Bronchial epithelial cell (primary cell): ENCODE results near the gene GLB1L. TPM values are rescaled to one million over a fixed set of nuclear protein-coding genes. Genes with fewer than 3 reads are reported as not detected.

Experiments used
- DNase-seq: peaks from one replicate; pipeline ENCODE4 v3.0.0-alpha.2; 2010; ENCODE audit warnings: low read depth
- FAIRE-seq: peaks from 2 replicates; lab custom pipeline; 2011; peaks lifted over from hg19 to GRCh38; lab: Jason Lieb, UNC
- H3K27me3 ChIP-seq: 2 replicates; pipeline ENCODE4 v1.5.1; 2011; ENCODE audit warnings: low read length; ENCODE audit not compliant: control insufficient read depth, insufficient read depth
- H3K36me3 ChIP-seq: 2 replicates; pipeline ENCODE4 v1.5.1; 2011; ENCODE audit warnings: low read length; ENCODE audit not compliant: control insufficient read depth, insufficient read depth
- H3K4me3 ChIP-seq: 2 replicates; pipeline ENCODE4 v1.5.1; 2011; ENCODE audit warnings: mild to moderate bottlenecking, low read depth, low read length, control low read depth
- CTCF ChIP-seq: IDR thresholded peaks from 2 replicates; pipeline ENCODE4 v1.5.1; 2011; ENCODE audit warnings: mild to moderate bottlenecking, moderate library complexity, low read length, control low read depth, inconsistent platforms; ENCODE audit not compliant: insufficient read depth, severe bottlenecking
- total RNA-seq: library from RNA; depleted of rRNA; stranded (reverse); fragments of >200 nt; gene quantifications from 2 replicates; pipeline ENCODE4 v1.2.1, GENCODE V29; 2014

Gene GLB1L
- total RNA-seq, 1 donor from 2014 or later: 3.7 TPM

GRCh38 chr2:219249203-219249980 lies 4.1 kb upstream of the GLB1L start:
- Histone ChIP-seq H3K4me3 (no peak overlapping the region), H3K27me3 (no peaks in the 10 kb centered on the region), H3K36me3 (peaks cover 23% of the 10 kb centered on the region)
- DNase-seq: peak; percentile 98
- FAIRE-seq: peak; percentile 90
- TF ChIP-seq CTCF: peak; percentile 1

- no peak overlapping the region for H3K4me3 ChIP-seq
These were observed 3.6 kb upstream of the GLB1L start for GRCh38 chr2:219248845-219249202.

GRCh38 chr2:219247678-219248642 lies 2.7 kb upstream of the GLB1L start:
- H3K4me3 ChIP-seq: no peak overlapping the region

More at GRCh38 chr2:219248845-219249202, 3.6 kb upstream of the GLB1L start:
- no peak for TF ChIP-seq CTCF
- FAIRE-seq (no peak), DNase-seq (no peak)
- Histone ChIP-seq H3K27me3 (no peaks in the 10 kb centered on the region), H3K36me3 (peaks cover 23% of the 10 kb centered on the region)

GRCh38 chr2:219246559-219246958 lies 1.3 kb upstream of the GLB1L start:
- no peak for DNase-seq
- Histone ChIP-seq H3K27me3 (no peaks in the 10 kb centered on the region), H3K4me3 (no peak overlapping the region), H3K36me3 (peaks cover 19% of the 10 kb centered on the region)
- no peak for FAIRE-seq
- no peak for TF ChIP-seq CTCF

More at GRCh38 chr2:219247678-219248642, 2.7 kb upstream of the GLB1L start:
- Histone ChIP-seq H3K36me3 (peaks cover 23% of the 10 kb centered on the region), H3K27me3 (no peaks in the 10 kb centered on the region)
- DNase-seq (no peak), FAIRE-seq (no peak)
- no peak for TF ChIP-seq CTCF

- H3K4me3 ChIP-seq: peak overlapping the region; percentile 57
- DNase-seq: no peak
- FAIRE-seq: no peak
- H3K36me3 ChIP-seq: peaks cover 13% of the 10 kb centered on the region
- no peaks in the 10 kb centered on the region for H3K27me3 ChIP-seq
- TF ChIP-seq CTCF: no peak
These were observed 621 bp upstream of the GLB1L start for GRCh38 chr2:219245899-219246230.
